ENCODE measurements around the gene SPOCK1. TPM values are rescaled to one million over a fixed set of nuclear protein-coding genes. Genes with fewer than 3 reads are reported as not detected.

SPOCK1 gene
- total RNA-seq, 4 donors from 2014 or later, result 46.5 to 52.7 (median 51.4) TPM

- no peak for ATAC-seq
- Histone ChIP-seq H3K4me3 (no peak overlapping the region), H3K9me3 (no peaks in the 10 kb centered on the region), H3K27ac (no peak overlapping the region), H3K4me1 (peaks cover 0 to 23% (median 6%) of the 10 kb centered on the region in 3 donors), H3K36me3 (no peaks in the 10 kb centered on the region), H3K27me3 (no peaks in the 10 kb centered on the region)
- WGBS, 2 donors (ENCODE audit: low coverage in 1 of 2), result 60 to 93% methylated on average over 2 of the region's 2 CpGs
- no peak for TF ChIP-seq POLR2A (IDR thresholded peaks at IDR 0.05)
- no peak for TF ChIP-seq POLR2AphosphoS5 (IDR thresholded peaks at IDR 0.05)
- no peak for TF ChIP-seq CTCF (IDR thresholded peaks at IDR 0.05)
- no peak for TF ChIP-seq EP300 (IDR thresholded peaks at IDR 0.05)
Observed at GRCh38 chr5:137313526-137314175, 185.5 kb downstream of the SPOCK1 start.

- Histone ChIP-seq H3K9me3 (no peaks in the 10 kb centered on the region), H3K27me3 (no peaks in the 10 kb centered on the region), H3K4me1 (peaks cover 0 to 23% (median 6%) of the 10 kb centered on the region in 3 donors), H3K36me3 (no peaks in the 10 kb centered on the region), H3K27ac (no peak overlapping the region), H3K4me3 (no peak overlapping the region)
- 80 to 94% methylated on average over 1 to 2 of the region's 2 CpGs for WGBS, 2 donors (ENCODE audit: low coverage in 1 of 2)
- TF ChIP-seq POLR2AphosphoS5 (IDR thresholded peaks at IDR 0.05) (no peak), POLR2A (IDR thresholded peaks at IDR 0.05) (no peak), CTCF (IDR thresholded peaks at IDR 0.05) (no peak), EP300 (IDR thresholded peaks at IDR 0.05) (no peak)
- ATAC-seq, result no peak
Observed at GRCh38 chr5:137312011-137312410, 187.1 kb downstream of the SPOCK1 start.

GRCh38 chr5:137310051-137310730 is 188.9 kb downstream of the SPOCK1 start:
- TF ChIP-seq POLR2A (IDR thresholded peaks at IDR 0.05) (no peak), EP300 (IDR thresholded peaks at IDR 0.05) (no peak), CTCF (IDR thresholded peaks at IDR 0.05) (no peak), POLR2AphosphoS5 (IDR thresholded peaks at IDR 0.05) (no peak)
- Histone ChIP-seq H3K36me3 (no peaks in the 10 kb centered on the region), H3K27ac (no peak overlapping the region), H3K4me1 (peaks cover 0 to 11% (median 6%) of the 10 kb centered on the region in 3 donors), H3K9me3 (no peaks in the 10 kb centered on the region), H3K27me3 (no peaks in the 10 kb centered on the region), H3K4me3 (no peak overlapping the region)
- WGBS, 2 donors (ENCODE audit: low coverage in 1 of 2), result 20 to 27% methylated on average over 5 of the region's 5 CpGs
- ATAC-seq, result peak; percentile 58

GRCh38 chr5:137309290-137309689 is 189.8 kb downstream of the SPOCK1 start:
- no peaks in the 10 kb centered on the region for H3K36me3 ChIP-seq
- H3K4me3 ChIP-seq, result no peak overlapping the region
- H3K27ac ChIP-seq, result no peak overlapping the region
- ATAC-seq, result no peak
- no peaks in the 10 kb centered on the region for H3K9me3 ChIP-seq
- WGBS, 2 donors (ENCODE audit: low coverage in 1 of 2), result 88 to 100% methylated on average over 1 to 2 of the region's 2 CpGs
- TF ChIP-seq POLR2AphosphoS5 (IDR thresholded peaks at IDR 0.05) (no peak), POLR2A (IDR thresholded peaks at IDR 0.05) (no peak), EP300 (IDR thresholded peaks at IDR 0.05) (no peak), CTCF (IDR thresholded peaks at IDR 0.05) (no peak)
- peaks cover 0 to 11% (median 6%) of the 10 kb centered on the region in 3 donors for H3K4me1 ChIP-seq
- no peaks in the 10 kb centered on the region for H3K27me3 ChIP-seq

GRCh38 chr5:137308311-137308710 is 190.8 kb downstream of the SPOCK1 start:
- H3K36me3 ChIP-seq, result no peaks in the 10 kb centered on the region
- H3K27ac ChIP-seq, result no peak overlapping the region
- 89 to 91% methylated on average over 1 to 2 of the region's 3 CpGs for WGBS, 2 donors (ENCODE audit: low coverage in 1 of 2)
- no peak for ATAC-seq
- TF ChIP-seq POLR2AphosphoS5 (IDR thresholded peaks at IDR 0.05), result no peak
- TF ChIP-seq CTCF (IDR thresholded peaks at IDR 0.05), result no peak
- no peak for TF ChIP-seq POLR2A (IDR thresholded peaks at IDR 0.05)
- no peak for TF ChIP-seq EP300 (IDR thresholded peaks at IDR 0.05)
- peaks cover 0 to 11% (median 6%) of the 10 kb centered on the region in 3 donors for H3K4me1 ChIP-seq
- H3K9me3 ChIP-seq, result no peaks in the 10 kb centered on the region
- H3K27me3 ChIP-seq, result no peaks in the 10 kb centered on the region
- H3K4me3 ChIP-seq, result no peak overlapping the region
